Central memory CD8-positive, alpha-beta T cell (primary cell): ENCODE data around the gene ZBTB16.
A peak's percentile ranks its signal among the peaks of the same experiment; 100 is the strongest.

Source experiments
- ATAC-seq: fragments of 150-1000 bp; cut with Tn5 transposase; replicated peaks from 2 replicates; pipeline ENCODE4 v1.10.0; 2022; ENCODE audit warnings: mild to moderate bottlenecking, moderate FRiP score, moderate number of reproducible peaks; ENCODE audit not compliant: poor library complexity, severe bottlenecking; ENCODE audit errors: extremely low read depth
- DNase-seq, 2 donors: peaks; one replicate each; pipeline ENCODE4 v3.0.0; 2021; ENCODE audit warnings: low spot score in 2 of 2
- H3K27ac Mint-ChIP-seq: one replicate; pipeline ENCODE4 v1.8.0; 2022; ENCODE audit warnings: low read depth, mild to moderate bottlenecking, moderate library complexity, mixed read lengths
- H3K27me3 Mint-ChIP-seq: one replicate; pipeline ENCODE4 v1.8.0; 2022; ENCODE audit warnings: mixed read lengths
- H3K36me3 Mint-ChIP-seq: one replicate; pipeline ENCODE4 v1.8.0; 2022; ENCODE audit warnings: mild to moderate bottlenecking, moderate library complexity, mixed read lengths; ENCODE audit not compliant: insufficient read depth
- H3K4me1 Mint-ChIP-seq: one replicate; pipeline ENCODE4 v1.8.0; 2022; ENCODE audit warnings: mixed read lengths
- H3K4me3 Mint-ChIP-seq: one replicate; pipeline ENCODE4 v1.8.0; 2022; ENCODE audit warnings: mild to moderate bottlenecking, moderate library complexity, mixed read lengths
- H3K9me3 Mint-ChIP-seq: one replicate; pipeline ENCODE4 v1.8.0; 2022; ENCODE audit warnings: mixed read lengths

ZBTB16 gene

DNA sequence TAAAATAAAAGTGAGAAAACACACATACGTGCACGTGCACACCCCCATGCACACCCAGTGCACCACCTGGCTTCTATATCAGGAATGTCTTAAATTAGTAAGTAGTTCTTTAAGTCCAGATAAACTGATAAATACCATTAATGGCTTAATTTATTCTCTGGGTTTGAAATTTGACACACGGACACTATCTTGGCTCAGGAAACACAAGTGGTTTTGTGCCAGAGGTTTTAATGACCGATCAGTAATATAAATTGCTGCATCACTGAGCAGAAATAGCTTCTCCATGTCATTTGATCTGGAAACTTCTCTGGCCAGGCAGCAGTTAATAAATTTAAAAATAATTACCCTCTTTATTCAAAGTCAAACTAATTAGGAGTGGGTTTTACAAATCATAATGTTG, 135.2 kb downstream of the ZBTB16 start:
- H3K27me3 Mint-ChIP-seq, result no peaks in the 10 kb centered on the region
- peaks cover 4% of the 10 kb centered on the region for H3K36me3 Mint-ChIP-seq
- ATAC-seq, result no peak
- no peak overlapping the region for H3K4me3 Mint-ChIP-seq
- H3K9me3 Mint-ChIP-seq, result peaks cover 5% of the 10 kb centered on the region
- H3K27ac Mint-ChIP-seq, result no peak overlapping the region
- no peaks in the 10 kb centered on the region for H3K4me1 Mint-ChIP-seq
- no peak for DNase-seq

DNA sequence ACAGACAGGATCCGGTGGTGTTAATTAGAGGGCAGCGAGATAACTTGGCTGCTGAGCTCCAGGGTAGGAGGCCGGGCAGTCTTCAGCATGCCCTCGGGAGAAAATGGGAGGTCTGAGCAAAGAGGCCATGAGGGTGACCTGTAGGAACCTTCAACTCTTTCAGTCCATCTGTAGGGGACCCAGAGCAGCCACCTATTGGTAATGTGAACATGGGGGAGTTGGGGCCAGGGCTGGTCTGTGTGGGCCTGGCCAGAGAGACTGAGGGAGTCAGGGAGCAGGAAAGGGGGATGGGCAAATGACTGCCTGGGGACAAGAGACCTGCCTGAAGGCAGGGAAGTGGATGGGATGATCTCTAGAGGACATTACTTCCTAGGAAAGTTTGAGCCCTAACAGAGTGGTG, 135.6 kb downstream of the ZBTB16 start:
- Mint-ChIP-seq H3K4me1 (no peaks in the 10 kb centered on the region), H3K9me3 (peaks cover 5% of the 10 kb centered on the region), H3K27me3 (no peaks in the 10 kb centered on the region), H3K36me3 (peaks cover 4% of the 10 kb centered on the region), H3K27ac (no peak overlapping the region), H3K4me3 (no peak overlapping the region)
- no peak for DNase-seq
- no peak for ATAC-seq

DNA sequence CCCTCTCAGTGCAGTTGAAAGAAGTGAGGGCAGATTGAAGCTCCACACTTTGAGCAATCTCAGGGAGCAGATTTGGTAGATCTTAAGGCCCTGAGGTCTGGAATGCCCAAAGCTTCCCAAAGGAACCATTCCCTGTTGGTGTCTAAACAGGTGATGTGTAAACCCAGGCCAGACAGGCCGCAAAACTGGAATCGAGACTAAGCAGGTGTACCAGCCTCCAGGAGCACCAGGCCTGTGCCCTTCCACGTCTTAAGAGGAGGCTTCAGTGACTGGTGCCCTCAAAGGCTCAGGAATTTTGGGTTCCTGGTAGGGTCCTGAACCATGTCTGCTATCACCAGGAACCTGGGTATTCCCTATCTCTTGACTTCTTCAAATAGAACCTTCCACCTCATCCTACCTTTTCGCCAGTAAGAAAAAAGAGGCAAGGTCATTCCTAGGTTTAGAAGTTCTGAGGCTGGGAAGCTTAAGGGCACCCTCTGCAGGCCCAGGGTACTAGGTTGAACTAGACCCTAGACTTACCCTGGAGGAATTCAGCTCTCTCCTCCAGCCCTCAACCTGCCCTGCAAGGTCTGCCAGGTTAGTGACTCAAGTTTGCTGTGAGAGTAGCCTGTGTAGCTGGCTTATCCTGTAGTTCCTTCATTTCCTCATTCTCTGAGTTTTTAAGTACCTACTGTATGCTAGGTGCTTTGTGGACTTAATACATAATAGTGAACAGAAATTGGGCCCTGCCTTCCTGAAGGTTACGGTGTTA, 136.6 kb downstream of the ZBTB16 start:
- Mint-ChIP-seq H3K27me3 (no peaks in the 10 kb centered on the region), H3K4me1 (no peaks in the 10 kb centered on the region), H3K4me3 (no peak overlapping the region), H3K9me3 (no peaks in the 10 kb centered on the region), H3K27ac (no peak overlapping the region), H3K36me3 (peaks cover 2% of the 10 kb centered on the region)
- ATAC-seq, result no peak
- no peak for DNase-seq

DNA sequence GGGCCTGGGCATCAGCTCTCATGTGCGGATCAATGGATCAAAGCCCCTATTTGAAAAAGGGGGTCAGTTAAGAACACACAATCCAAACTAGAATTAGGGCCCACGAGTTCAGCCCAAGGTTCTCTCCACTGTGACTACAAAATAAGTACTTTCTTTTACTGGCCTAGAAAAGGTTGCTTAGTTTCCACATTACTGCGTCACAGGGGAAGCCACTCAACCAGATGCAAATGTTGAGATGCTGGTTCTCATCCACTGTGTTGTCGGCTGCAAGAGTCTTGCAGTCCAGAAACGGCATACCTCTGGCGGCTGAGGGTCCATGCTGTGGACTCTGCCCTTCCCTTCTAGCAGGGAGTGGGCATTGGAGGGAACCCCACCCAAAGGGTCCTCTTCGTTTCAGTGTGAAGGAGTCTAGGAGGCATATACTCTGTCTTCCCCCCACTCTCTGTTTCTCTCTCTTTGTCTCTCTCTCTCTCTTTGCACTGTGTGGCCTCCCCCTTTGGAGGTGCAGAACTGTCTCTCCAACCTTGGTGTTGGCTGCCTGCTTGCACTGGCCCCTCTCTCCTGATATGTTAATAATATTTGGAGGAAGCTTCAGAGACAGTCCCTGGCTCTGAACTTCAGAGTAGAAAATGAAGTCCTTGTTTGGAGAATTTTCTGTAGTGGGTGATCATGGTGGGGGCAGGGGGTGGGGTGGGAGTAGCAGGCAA, 137.6 kb downstream of the ZBTB16 start:
- Mint-ChIP-seq H3K27ac (no peak overlapping the region), H3K4me1 (no peaks in the 10 kb centered on the region), H3K4me3 (no peak overlapping the region), H3K27me3 (no peaks in the 10 kb centered on the region), H3K36me3 (peaks cover 2% of the 10 kb centered on the region), H3K9me3 (no peaks in the 10 kb centered on the region)
- DNase-seq, result no peak
- ATAC-seq, result no peak

DNA sequence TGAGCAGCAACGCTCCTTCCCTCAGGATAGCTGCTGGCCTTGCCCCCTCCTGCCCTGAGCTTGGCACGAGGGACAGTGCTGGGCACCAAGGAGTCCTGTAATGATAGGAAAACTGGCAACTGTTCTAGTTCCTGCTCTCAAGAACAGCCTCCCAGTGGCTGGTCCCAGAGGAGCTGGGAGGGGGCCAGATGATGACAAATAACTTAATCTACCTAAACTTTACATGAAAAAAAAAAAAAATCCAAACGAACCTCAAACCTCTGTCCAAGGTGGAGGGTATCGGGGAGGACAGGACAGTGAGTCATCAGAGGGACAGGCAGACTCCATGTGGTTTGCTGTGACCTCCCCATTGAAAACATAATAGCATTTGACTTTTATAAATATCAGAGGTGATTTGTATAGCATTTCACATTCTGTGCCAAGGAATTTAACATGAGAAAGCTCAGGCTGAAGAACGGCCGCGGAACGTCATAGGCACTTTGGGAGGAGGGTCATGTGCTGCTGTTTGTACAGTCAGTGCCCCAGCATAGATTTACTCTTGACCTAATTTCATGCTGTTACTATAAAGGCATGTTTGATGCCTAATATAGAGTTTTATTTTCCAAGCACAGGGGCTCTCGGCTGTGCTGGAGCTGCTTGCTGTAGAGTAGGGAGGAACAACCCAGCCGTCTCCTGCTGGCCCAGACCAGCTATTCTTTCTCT, 138.4 kb downstream of the ZBTB16 start:
- DNase-seq (no peak), ATAC-seq (no peak)
- Mint-ChIP-seq H3K27me3 (no peaks in the 10 kb centered on the region), H3K4me3 (no peak overlapping the region), H3K9me3 (no peaks in the 10 kb centered on the region), H3K27ac (no peak overlapping the region), H3K4me1 (no peaks in the 10 kb centered on the region), H3K36me3 (peaks cover 2% of the 10 kb centered on the region)

DNA sequence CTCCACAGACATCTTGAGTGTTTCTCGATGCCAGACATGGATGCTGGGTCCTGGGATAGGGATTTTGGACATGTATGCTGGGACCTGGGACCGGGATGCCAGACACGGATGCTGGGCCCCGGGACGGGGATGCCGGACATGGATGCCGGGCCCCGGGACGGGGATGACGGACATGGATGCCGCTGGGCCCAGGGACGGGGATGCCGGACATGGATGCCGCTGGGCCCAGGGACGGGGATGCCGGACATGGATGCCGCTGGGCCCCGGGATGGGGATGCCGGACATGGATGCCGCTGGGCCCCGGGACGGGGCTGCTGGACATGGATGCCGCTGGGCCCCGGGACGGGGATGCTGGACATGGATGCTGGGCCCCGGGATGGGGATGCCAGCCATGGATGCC, 139.5 kb downstream of the ZBTB16 start:
- Mint-ChIP-seq H3K4me1 (no peaks in the 10 kb centered on the region), H3K9me3 (no peaks in the 10 kb centered on the region), H3K36me3 (peaks cover 2% of the 10 kb centered on the region), H3K27me3 (no peaks in the 10 kb centered on the region), H3K4me3 (no peak overlapping the region), H3K27ac (no peak overlapping the region)
- no peak for DNase-seq
- no peak for ATAC-seq

DNA sequence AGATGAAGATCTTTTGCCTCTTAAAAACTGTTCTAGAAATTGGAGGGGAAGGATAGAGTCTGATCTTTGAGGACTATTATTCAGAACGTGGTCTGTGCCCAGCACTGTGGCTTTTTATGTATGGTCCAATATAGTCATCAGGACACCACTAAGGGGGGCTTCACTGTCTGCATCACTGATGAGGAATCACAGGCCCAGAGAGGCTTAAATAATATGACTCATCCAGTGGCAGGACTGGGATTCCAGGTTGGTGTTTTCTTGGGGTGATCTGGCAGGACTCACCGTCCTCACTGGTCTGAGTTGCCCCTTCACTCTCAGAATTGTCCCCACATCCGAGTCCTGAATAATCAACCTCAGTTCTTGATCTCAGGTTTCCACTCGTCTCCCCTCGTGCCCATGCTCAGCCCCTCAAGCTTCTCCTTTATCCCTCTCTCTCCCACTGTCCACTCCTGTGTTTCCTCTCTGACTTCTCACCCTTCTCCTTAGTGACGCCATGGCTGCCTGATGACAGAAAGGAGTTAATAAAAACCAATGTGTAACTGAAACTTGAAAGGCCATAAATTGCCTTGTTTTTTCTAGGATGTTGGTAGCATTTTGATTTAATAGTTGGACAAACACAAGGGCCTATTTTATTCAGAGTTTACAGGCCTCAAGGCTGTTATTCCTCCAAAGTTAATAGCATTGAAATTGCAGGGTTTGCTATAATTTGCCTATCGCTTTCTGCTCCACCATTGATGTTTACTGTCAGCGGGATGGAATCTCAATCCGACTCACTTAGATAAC, 141.0 kb downstream of the ZBTB16 start:
- no peaks in the 10 kb centered on the region for H3K9me3 Mint-ChIP-seq
- ATAC-seq (no peak), DNase-seq (no peak)
- no peak overlapping the region for H3K4me3 Mint-ChIP-seq
- H3K27me3 Mint-ChIP-seq, result no peaks in the 10 kb centered on the region
- H3K27ac Mint-ChIP-seq, result no peak overlapping the region
- peaks cover 2% of the 10 kb centered on the region for H3K36me3 Mint-ChIP-seq
- H3K4me1 Mint-ChIP-seq, result no peaks in the 10 kb centered on the region

DNA sequence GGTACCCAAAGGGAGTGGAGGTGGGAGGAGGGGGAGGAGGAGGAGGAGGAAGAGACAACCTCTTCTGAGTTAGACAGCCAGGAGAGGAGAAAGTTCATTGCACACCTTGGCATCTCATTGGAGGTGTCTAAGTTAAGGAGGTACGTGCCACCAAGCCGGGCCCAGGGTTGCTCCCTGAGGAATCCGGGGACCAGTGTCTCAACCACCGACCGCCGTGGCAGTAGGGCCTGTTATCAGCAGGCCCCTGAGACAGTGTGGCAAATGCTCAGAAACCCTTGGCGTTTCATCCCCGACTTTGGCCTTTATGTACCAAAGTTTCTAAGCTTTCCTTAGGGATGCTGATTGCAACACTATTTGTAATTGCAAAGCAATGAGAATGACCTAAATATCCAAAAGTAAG, 141.7 kb downstream of the ZBTB16 start:
- DNase-seq, result no peak
- H3K9me3 Mint-ChIP-seq, result no peaks in the 10 kb centered on the region
- no peak overlapping the region for H3K27ac Mint-ChIP-seq
- ATAC-seq, result no peak
- H3K27me3 Mint-ChIP-seq, result no peaks in the 10 kb centered on the region
- no peaks in the 10 kb centered on the region for H3K4me1 Mint-ChIP-seq
- no peak overlapping the region for H3K4me3 Mint-ChIP-seq
- H3K36me3 Mint-ChIP-seq, result peaks cover 2% of the 10 kb centered on the region

DNA sequence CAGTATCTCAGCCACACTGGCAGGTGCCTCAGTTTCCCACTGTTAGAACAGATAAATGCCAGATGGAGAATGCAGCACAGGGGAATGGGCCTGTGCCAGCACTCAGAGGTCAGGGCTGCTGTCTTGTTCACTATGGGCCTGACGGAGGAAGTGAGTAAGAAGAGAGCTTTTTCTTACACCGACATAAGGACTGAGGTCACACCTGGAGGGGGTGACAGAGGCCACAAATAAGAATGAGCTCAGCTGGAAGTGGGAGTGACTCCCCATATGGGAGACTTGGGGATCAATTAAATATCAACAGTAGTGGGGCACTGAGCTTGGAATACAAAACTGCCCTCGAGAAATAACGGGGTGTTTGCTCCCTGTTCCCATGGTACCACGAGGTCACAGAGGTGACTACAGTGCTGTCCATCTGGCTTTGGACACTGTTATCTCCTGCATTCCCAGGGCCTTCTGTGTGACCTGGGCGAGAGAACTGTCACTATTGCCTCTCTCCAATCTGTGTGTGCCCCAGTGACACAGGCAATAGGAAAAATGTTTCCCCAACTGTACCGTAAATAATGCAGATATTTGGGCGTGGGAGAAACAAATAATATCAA, 142.6 kb downstream of the ZBTB16 start:
- Mint-ChIP-seq H3K4me1 (no peaks in the 10 kb centered on the region), H3K27ac (no peak overlapping the region), H3K36me3 (peaks cover 2% of the 10 kb centered on the region), H3K9me3 (no peaks in the 10 kb centered on the region), H3K27me3 (no peaks in the 10 kb centered on the region), H3K4me3 (no peak overlapping the region)
- DNase-seq (no peak), ATAC-seq (no peak)

DNA sequence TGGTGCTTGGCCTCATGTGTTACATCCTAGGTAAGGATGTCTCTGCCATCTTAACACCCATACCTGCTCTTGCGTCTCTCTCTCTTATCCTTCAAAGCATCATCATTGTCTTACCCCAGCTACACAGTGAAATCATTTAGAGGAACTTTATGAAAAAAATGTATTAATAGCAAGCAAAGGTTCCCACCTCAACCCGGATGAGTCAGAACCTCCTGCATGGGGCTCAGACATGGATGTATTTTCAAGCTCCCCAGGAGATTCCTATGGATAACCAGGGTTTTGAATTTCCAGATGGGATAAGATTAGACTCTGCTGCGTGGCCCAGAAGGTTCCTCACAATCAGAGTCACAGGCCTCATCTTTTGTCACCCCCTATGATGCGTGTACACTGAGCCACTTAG, 147.6 kb downstream of the ZBTB16 start:
- Mint-ChIP-seq H3K9me3 (no peaks in the 10 kb centered on the region), H3K4me1 (peaks cover 26% of the 10 kb centered on the region), H3K36me3 (no peaks in the 10 kb centered on the region), H3K27me3 (no peaks in the 10 kb centered on the region), H3K27ac (no peak overlapping the region), H3K4me3 (no peak overlapping the region)
- no peak for DNase-seq
- ATAC-seq, result no peak

DNA sequence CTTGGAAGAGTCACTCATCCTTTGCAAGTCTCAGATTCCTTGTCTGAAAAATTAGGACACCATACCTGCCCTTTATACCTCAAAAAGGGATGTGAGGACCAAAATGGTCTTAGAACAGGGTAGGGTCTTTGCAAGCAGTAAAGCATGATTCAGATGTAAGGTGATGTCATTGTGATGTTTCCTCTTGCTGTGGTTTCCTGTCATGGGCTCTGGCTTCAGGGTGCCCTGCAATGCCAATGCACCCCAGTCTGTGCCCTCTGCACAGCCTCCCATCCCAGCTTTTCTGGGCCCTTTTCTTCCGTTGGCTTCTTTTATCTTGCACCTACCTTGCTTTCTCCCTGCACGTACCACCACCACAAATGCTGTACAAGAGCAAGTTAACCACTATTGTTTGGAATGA, 148.9 kb downstream of the ZBTB16 start:
- no peak for DNase-seq
- Mint-ChIP-seq H3K4me1 (peaks cover 26% of the 10 kb centered on the region), H3K27me3 (no peaks in the 10 kb centered on the region), H3K27ac (peak overlapping the region; percentile 30), H3K9me3 (no peaks in the 10 kb centered on the region), H3K4me3 (no peak overlapping the region), H3K36me3 (no peaks in the 10 kb centered on the region)
- ATAC-seq, result peak; percentile 78

DNA sequence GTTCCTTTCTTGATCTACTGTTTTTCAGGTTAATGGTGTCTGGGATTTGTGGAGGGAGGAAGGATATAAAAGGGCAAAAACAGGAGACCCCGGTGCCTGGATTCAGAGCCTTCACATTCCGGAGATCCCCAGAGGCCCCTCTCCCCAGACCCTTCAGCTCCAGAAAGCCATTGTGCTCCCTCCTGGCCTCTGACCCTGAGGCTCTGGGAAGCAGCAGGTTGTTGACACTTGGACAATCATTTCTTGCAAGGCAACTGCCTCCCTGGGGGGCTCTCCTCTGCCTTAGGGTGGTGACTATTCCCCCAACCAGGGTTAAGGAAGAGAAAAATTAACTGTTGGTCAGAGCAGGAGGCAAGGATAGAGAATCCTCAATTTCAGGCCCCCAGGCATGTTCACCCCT, 149.8 kb downstream of the ZBTB16 start:
- H3K27me3 Mint-ChIP-seq, result no peaks in the 10 kb centered on the region
- DNase-seq, result no peak
- H3K4me1 Mint-ChIP-seq, result peaks cover 26% of the 10 kb centered on the region
- H3K4me3 Mint-ChIP-seq, result no peak overlapping the region
- no peak overlapping the region for H3K27ac Mint-ChIP-seq
- ATAC-seq, result no peak
- H3K36me3 Mint-ChIP-seq, result no peaks in the 10 kb centered on the region
- no peaks in the 10 kb centered on the region for H3K9me3 Mint-ChIP-seq
